Neural progenitor cell (in vitro differentiated cells): ENCODE results near the gene KIAA1217. TPM values are rescaled to one million over a fixed set of nuclear protein-coding genes. Genes with fewer than 3 reads are reported as not detected.

Experiments
- DNase-seq: peaks from one replicate; pipeline ENCODE4 v3.0.0-alpha.2; 2016; ENCODE audit warnings: low spot score
- H2AFZ ChIP-seq: fragments of 200-600 bp; sonication (generic); replicated peaks from 2 replicates; pipeline ENCODE4 v1.6.1; 2016; ENCODE audit warnings: antibody characterized with exemption
- H3F3A ChIP-seq: fragments of 200-600 bp; sonication (generic); 2 replicates; pipeline ENCODE4 v1.6.1; 2016; ENCODE audit warnings: antibody characterized with exemption, low read depth
- H3K27ac ChIP-seq: fragments of 200-600 bp; sonication (generic); 2 replicates; pipeline ENCODE4 v1.5.1; 2016; ENCODE audit warnings: mild to moderate bottlenecking
- H3K27me3 ChIP-seq: fragments of 200-600 bp; sonication (generic); 2 replicates; pipeline ENCODE4 v1.6.1; 2016; ENCODE audit warnings: mild to moderate bottlenecking, moderate library complexity
- H3K36me3 ChIP-seq: fragments of 200-600 bp; sonication (generic); 2 replicates; pipeline ENCODE4 v1.5.1; 2016
- H3K4me1 ChIP-seq: fragments of 200-600 bp; sonication (generic); 2 replicates; pipeline ENCODE4 v1.6.1; 2016; ENCODE audit warnings: mixed run types
- H3K4me2 ChIP-seq: fragments of 200-600 bp; sonication (generic); 2 replicates; pipeline ENCODE4 v1.6.1; 2016
- H3K4me3 ChIP-seq: fragments of 200-600 bp; sonication (generic); 2 replicates; pipeline ENCODE4 v1.5.1; 2016
- H3K79me2 ChIP-seq: fragments of 200-600 bp; sonication (generic); 2 replicates; pipeline ENCODE4 v1.6.1; 2016; ENCODE audit warnings: low read depth
- H3K9ac ChIP-seq: fragments of 200-600 bp; sonication (generic); 2 replicates; pipeline ENCODE4 v1.6.1; 2016
- H3K9me3 ChIP-seq: fragments of 200-600 bp; sonication (generic); 2 replicates; pipeline ENCODE4 v1.5.1; 2016; ENCODE audit warnings: low read depth
- H4K20me1 ChIP-seq: fragments of 200-600 bp; sonication (generic); 2 replicates; pipeline ENCODE4 v1.6.1; 2016; ENCODE audit warnings: low read depth
- H3K27ac Mint-ChIP-seq: 3 replicates; pipeline ENCODE4 v1.8.0; 2021; ENCODE audit warnings: mixed read lengths
- H3K27me3 Mint-ChIP-seq: 2 replicates; pipeline ENCODE4 v1.8.0; 2022; ENCODE audit warnings: low read depth, mild to moderate bottlenecking, inconsistent platforms, moderate library complexity, mixed read lengths; ENCODE audit not compliant: insufficient read depth
- H3K36me3 Mint-ChIP-seq: 3 replicates; pipeline ENCODE4 v1.8.0; 2021; ENCODE audit warnings: mixed read lengths
- H3K4me1 Mint-ChIP-seq: 3 replicates; pipeline ENCODE4 v1.8.0; 2021; ENCODE audit warnings: mixed read lengths
- H3K4me3 Mint-ChIP-seq: 3 replicates; pipeline ENCODE4 v1.8.0; 2021; ENCODE audit warnings: mild to moderate bottlenecking, moderate library complexity, mixed read lengths
- H3K9me3 Mint-ChIP-seq: 3 replicates; pipeline ENCODE4 v1.8.0; 2020; ENCODE audit warnings: mixed read lengths
- EZH2 ChIP-seq: fragments of 200-600 bp; sonication (generic); IDR thresholded peaks from 2 replicates; pipeline ENCODE4 v1.6.1; 2017; ENCODE audit warnings: antibody characterized with exemption, mild to moderate bottlenecking, moderate library complexity
- EZH2phosphoT487 ChIP-seq: fragments of 200-600 bp; sonication (generic); IDR thresholded peaks from 2 replicates; pipeline ENCODE4 v1.6.1; 2017; ENCODE audit warnings: antibody characterized with exemption
- total RNA-seq: library from RNA; depleted of rRNA; stranded (reverse); fragments of >200 nt; gene quantifications from 2 replicates; pipeline ENCODE4 v1.2.3, GENCODE V29; 2015; ENCODE audit warnings: low replicate concordance
- TF ChIP-seq, protein P1 (sequence below): fragments of 200-600 bp; sonication (generic); IDR thresholded peaks from 2 replicates; pipeline ENCODE4 v1.5.1; 2017; ENCODE audit warnings: antibody characterized with exemption, mild to moderate bottlenecking

The KIAA1217 gene
- total RNA-seq, 1 donor from 2014 or later, result 13.1 TPM

DNA sequence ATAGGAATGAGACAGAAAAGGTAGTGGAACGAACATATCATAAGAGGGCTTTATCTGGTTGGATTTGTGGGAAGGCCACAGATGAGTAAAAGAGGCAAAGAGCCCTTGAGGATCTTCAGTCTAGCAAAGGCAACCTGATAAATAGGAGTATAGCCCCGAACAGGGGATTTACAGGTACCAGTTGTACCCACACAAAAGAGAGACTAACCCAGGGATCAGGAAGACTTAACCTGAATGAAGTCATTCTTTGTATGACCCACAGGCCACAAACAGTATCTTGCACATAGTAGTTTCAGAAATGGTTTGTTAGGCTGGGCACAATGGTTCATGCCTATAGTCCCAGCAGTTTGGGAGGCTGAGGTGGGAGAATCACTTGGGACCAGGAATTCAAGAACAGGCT is 306.5 kb downstream of the KIAA1217 start:
- H3F3A ChIP-seq, result no peaks in the 10 kb centered on the region
- H3K9me3 ChIP-seq, result no peaks in the 10 kb centered on the region
- no peaks in the 10 kb centered on the region for H3K79me2 ChIP-seq
- peaks cover 17% of the 10 kb centered on the region for H3K4me1 Mint-ChIP-seq
- no peaks in the 10 kb centered on the region for H3K27me3 ChIP-seq
- H3K9ac ChIP-seq, result no peak overlapping the region
- H3K9me3 Mint-ChIP-seq, result no peaks in the 10 kb centered on the region
- no peaks in the 10 kb centered on the region for H3K36me3 ChIP-seq
- no peaks in the 10 kb centered on the region for H3K36me3 Mint-ChIP-seq
- H3K27ac Mint-ChIP-seq, result no peak overlapping the region
- H3K27ac ChIP-seq, result no peak overlapping the region
- peaks cover 2% of the 10 kb centered on the region for H3K27me3 Mint-ChIP-seq
- no peaks in the 10 kb centered on the region for H4K20me1 ChIP-seq
- DNase-seq, result no peak
- H3K4me3 Mint-ChIP-seq, result no peak overlapping the region
- TF ChIP-seq EZH2phosphoT487, result no peak
- TF ChIP-seq, protein P1, sequence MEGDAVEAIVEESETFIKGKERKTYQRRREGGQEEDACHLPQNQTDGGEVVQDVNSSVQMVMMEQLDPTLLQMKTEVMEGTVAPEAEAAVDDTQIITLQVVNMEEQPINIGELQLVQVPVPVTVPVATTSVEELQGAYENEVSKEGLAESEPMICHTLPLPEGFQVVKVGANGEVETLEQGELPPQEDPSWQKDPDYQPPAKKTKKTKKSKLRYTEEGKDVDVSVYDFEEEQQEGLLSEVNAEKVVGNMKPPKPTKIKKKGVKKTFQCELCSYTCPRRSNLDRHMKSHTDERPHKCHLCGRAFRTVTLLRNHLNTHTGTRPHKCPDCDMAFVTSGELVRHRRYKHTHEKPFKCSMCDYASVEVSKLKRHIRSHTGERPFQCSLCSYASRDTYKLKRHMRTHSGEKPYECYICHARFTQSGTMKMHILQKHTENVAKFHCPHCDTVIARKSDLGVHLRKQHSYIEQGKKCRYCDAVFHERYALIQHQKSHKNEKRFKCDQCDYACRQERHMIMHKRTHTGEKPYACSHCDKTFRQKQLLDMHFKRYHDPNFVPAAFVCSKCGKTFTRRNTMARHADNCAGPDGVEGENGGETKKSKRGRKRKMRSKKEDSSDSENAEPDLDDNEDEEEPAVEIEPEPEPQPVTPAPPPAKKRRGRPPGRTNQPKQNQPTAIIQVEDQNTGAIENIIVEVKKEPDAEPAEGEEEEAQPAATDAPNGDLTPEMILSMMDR, result no peak
- no peak for TF ChIP-seq EZH2
- peaks cover 4% of the 10 kb centered on the region for H3K4me1 ChIP-seq
- H3K4me3 ChIP-seq, result no peak overlapping the region
- no peak overlapping the region for H2AFZ ChIP-seq
- H3K4me2 ChIP-seq, result no peak overlapping the region

DNA sequence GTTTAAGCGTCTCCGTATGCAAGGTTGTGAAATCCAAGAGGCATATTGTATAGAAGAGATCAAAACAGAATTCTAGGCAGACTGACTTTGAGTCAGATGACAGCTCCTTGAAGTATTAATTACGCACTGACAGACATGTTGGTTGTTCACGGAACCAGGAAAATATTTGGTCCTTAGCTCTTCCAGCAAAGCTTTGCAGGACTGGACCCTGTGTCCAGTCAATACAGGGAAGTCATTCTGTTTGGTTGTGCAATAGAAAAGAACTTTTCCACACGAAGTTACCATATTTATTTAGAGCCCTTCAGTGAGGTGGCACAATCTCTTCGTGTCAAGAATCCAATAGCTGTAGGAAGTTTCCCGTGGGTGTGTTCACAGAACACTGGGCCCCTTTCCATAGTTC is 309.5 kb downstream of the KIAA1217 start:
- Histone ChIP-seq H2AFZ (no peak overlapping the region), H3K9ac (no peak overlapping the region), H3F3A (no peaks in the 10 kb centered on the region), H3K4me1 (peaks cover 4% of the 10 kb centered on the region), H3K27ac (no peak overlapping the region), H3K4me2 (no peak overlapping the region), H3K9me3 (no peaks in the 10 kb centered on the region), H3K79me2 (no peaks in the 10 kb centered on the region), H4K20me1 (no peaks in the 10 kb centered on the region), H3K27me3 (no peaks in the 10 kb centered on the region), H3K4me3 (no peak overlapping the region), H3K36me3 (no peaks in the 10 kb centered on the region)
- peaks cover 17% of the 10 kb centered on the region for H3K4me1 Mint-ChIP-seq
- DNase-seq, result no peak
- H3K36me3 Mint-ChIP-seq, result no peaks in the 10 kb centered on the region
- peaks cover 2% of the 10 kb centered on the region for H3K27me3 Mint-ChIP-seq
- no peak overlapping the region for H3K4me3 Mint-ChIP-seq
- no peaks in the 10 kb centered on the region for H3K9me3 Mint-ChIP-seq
- TF ChIP-seq, protein P1, result no peak
- TF ChIP-seq EZH2 (no peak), EZH2phosphoT487 (no peak)
- no peak overlapping the region for H3K27ac Mint-ChIP-seq

DNA sequence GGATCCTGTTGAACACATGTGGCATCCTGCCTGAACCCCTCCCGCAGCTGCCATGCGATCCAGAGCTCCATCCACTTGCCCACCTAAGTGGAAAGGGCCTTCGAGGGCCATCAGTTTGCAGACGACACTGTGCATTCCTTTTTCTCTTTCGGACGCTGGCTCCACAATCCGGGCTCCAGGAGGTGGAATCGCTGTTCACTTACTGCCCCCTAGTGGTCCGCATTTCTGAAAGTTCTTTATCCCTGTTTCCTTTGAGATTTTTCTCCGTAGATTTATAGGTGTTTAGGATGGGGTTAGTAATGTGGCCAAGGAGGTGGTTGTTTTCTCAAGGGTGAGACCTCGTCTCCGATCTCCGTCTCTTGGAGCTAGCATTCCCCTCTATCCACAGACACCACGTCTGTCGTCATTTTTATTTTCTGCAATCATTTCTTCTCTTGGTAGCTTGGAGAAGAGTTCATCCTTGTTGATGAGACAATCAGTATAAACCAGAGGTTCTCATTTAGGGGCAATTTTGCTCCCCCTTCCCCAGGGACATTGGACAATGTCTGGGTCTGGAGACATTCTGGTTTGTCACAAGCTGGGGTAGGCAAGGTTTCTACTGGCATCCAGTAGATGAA is 310.2 kb downstream of the KIAA1217 start:
- H3K4me1 ChIP-seq, result peaks cover 4% of the 10 kb centered on the region
- no peaks in the 10 kb centered on the region for H4K20me1 ChIP-seq
- TF ChIP-seq, protein P1, result peak; percentile 91
- no peak for TF ChIP-seq EZH2phosphoT487
- TF ChIP-seq EZH2, result no peak
- H3K27me3 ChIP-seq, result no peaks in the 10 kb centered on the region
- peaks cover 17% of the 10 kb centered on the region for H3K4me1 Mint-ChIP-seq
- H3K4me2 ChIP-seq, result no peak overlapping the region
- H3K4me3 ChIP-seq, result no peak overlapping the region
- peaks cover 2% of the 10 kb centered on the region for H3K27me3 Mint-ChIP-seq
- H2AFZ ChIP-seq, result no peak overlapping the region
- no peak overlapping the region for H3K27ac ChIP-seq
- no peaks in the 10 kb centered on the region for H3K9me3 Mint-ChIP-seq
- H3K9me3 ChIP-seq, result no peaks in the 10 kb centered on the region
- H3K27ac Mint-ChIP-seq, result no peak overlapping the region
- H3F3A ChIP-seq, result no peaks in the 10 kb centered on the region
- H3K36me3 Mint-ChIP-seq, result peaks cover 4% of the 10 kb centered on the region
- no peaks in the 10 kb centered on the region for H3K36me3 ChIP-seq
- H3K4me3 Mint-ChIP-seq, result no peak overlapping the region
- DNase-seq, result peak; percentile 85
- H3K79me2 ChIP-seq, result no peaks in the 10 kb centered on the region
- no peak overlapping the region for H3K9ac ChIP-seq
